Activated T-cell treated with anti-CD3 and anti-CD28 coated beads, Interleukin-2, amount 50 U/mL, for 1 hour (primary cell): Measurements from ENCODE around the gene MYH7B.

Experiments
- DNase-seq: peaks from one replicate; pipeline ENCODE4 v3.0.0-alpha.2; 2020

Gene MYH7B

GRCh38 chr20:34978092-34978744, 22.6 kb downstream of the MYH7B start:
- DNase-seq = no peak

DNA sequence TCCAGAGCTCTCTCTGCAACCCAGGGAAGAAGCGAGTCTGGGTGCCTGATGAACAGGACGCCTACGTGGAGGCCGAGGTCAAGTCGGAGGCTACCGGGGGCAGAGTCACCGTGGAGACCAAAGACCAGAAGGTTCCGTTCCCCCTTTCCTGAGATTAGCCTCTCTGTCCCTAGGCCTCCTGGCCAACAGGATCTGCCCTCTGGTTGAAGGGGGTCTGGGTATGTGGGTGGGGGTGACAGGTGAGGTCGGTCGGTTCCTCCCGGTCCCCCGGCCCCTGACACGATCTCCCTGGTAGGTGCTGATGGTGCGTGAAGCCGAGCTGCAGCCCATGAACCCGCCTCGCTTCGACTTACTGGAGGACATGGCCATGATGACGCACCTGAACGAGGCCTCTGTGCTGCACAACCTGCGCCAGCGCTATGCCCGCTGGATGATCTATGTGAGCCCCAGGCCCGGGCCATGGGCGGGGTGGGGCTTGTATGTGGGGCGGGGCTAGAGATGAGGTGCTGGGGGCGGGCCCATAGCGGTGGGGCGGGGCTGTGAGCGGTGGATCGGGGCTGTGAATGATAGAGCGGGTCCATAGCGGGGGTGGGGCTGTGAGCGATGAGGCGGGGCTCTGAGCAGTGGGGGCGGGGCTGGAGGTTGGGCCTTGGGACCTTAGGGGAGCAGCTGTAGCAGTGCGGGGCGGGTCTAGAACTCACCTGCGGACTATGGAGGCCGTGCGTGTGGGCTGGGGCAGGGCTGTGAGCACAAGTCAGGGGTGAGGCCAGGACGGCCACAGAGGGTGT, 23.9 kb downstream of the MYH7B start:
- no peak for DNase-seq

DNA sequence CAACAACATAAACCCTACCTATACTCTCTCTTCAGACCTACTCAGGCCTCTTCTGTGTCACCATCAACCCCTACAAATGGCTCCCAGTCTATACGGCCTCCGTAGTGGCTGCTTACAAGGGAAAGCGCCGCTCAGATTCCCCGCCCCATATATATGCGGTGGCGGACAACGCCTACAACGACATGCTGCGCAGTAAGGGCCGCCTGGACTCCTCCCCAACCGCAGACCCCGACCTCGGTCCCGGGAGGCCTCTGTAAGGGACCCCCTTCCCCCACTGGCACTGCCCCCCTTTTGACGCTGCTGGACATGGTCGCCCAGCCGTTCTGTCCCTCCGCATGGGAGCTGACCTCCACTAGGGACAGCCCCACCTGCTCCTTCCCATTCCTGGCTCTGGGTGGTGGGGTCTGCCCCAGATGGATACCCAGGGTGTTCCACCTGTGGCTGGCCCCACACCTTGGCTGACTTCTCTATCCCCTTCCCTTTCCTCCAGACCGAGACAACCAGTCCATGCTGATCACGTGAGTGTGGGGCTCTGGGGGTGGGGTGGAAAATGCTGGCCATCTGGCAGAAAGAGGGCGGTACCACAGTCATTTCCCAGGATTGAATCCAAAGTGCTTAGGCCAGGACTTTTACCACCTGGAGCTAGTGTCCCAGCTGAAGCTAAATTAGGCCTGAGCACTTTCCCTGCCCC, 25.0 kb downstream of the MYH7B start:
- no peak for DNase-seq

DNA sequence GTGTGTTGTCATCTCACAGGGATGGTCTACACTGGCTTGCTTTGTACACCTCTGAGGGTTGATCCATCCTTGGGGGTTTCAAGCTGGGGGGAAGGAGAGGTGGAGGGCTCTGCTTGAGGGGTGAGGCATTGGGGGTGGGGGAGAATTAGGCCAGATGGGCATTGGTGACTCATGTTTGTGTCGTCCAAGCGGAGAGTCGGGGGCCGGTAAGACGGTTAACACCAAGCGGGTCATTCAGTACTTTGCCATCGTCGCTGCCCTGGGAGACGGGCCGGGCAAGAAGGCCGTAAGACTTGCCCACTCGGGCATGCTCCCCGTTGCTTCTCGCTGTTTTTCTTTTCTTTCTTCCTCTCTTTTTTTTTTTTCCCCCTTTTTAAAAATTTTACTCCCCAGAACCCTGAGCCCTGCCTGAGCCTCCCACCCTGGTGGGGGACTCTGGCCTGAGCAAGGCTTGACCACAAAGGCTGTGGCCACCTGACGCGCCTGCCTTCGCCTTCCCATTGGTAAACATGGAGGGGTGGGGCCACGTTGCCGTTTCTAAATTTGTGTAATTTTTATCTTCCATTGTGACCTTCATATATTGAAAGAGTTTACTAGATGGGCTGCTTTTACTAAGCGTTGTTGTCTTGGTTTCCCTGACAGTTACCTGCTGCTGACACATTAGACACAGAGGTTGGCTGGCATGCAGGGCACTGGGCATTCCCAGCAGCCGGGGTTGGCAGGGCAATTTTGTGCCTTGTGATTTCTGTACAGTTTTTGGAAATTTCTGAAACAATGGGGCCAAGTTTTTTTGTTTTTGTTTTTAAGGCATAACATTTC, 26.8 kb downstream of the MYH7B start:
- DNase-seq = no peak

GRCh38 chr20:34983089-34983820, 27.6 kb downstream of the MYH7B start:
- no peak for DNase-seq

GRCh38 chr20:34983995-34984735, 28.5 kb downstream of the MYH7B start:
- no peak for DNase-seq

- no peak for DNase-seq
These were observed 29.1 kb downstream of the MYH7B start for GRCh38 chr20:34984756-34985261.

DNA sequence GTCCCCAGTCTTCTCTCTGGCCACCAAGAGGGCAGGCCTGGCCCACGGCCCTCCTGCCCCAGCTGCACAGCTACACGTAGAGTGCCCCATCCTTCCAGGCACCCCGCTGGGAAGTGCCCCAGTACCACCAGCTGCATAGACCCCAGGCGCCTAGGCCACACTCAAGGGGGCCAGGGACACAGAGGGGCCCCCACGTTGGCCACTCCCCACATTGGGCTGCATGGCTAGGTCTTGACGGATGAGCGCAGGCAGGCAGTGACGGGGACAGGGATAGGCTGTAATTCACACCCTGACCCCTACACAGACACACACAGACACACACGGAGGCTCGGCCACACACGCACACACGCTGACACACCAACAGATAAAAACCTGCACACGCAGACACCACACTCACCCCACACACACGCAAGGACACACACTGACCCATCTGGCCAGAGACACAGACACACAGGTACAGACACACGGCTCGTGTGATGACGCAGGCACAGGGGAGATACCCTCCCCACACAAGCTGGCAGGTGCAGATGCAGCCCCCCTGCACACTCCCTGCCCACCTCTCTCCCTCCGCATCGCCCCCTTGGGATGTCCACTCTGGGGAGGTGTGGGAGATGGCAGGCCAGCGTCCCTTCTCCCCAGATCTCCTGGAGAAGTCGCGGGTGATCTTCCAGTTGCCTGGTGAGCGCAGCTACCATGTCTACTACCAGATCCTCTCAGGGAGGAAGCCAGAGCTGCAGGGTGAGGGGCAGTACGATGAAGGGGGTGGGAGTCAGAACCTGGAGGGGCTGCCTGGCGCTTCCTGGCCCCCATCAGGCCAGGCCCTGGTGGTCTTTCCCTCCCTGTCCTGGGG, 30.0 kb downstream of the MYH7B start:
- no peak for DNase-seq

- DNase-seq = no peak
These were observed 30.9 kb downstream of the MYH7B start for GRCh38 chr20:34986311-34987287.

DNA sequence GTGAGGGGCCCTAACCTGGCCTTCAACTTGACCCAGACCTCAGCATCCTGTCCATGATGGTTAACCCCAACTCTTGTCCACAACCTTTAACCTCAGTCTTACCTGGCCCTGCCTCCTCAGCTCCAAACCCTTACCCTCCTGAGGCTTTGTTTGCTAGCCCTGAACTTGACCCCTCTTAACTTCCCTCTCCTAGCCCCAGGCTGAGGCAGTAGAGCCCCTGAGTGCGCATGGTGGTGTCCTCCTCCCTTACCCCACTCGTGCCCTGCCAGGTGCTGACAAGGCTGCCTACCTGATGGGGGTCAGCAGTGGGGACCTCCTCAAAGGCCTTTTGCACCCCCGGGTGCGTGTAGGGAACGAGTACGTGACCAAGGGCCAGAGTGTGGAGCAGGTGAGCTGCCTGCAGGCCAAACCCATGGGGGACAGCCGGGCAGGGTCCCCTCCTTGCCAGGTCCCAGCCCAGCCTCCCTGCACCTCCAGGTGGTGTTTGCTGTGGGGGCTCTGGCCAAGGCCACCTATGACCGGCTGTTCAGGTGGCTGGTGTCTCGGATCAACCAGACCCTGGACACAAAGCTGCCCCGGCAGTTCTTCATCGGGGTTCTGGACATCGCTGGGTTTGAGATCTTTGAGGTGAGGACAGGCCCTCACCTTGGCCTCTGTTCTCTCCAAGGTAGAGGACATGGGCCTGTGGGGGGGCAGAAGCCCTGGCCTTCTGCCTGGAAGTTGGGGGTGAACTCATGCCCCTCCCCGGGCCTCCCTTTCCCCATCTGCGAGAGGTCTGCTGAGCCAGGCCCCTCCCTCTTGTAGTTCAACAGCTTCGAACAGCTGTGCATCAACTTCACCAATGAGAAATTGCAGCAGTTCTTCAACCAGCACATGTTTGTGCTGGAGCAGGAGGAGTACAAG, 31.9 kb downstream of the MYH7B start:
- DNase-seq = no peak

GRCh38 chr20:34988191-34988540, 32.5 kb downstream of the MYH7B start:
- no peak for DNase-seq

DNA sequence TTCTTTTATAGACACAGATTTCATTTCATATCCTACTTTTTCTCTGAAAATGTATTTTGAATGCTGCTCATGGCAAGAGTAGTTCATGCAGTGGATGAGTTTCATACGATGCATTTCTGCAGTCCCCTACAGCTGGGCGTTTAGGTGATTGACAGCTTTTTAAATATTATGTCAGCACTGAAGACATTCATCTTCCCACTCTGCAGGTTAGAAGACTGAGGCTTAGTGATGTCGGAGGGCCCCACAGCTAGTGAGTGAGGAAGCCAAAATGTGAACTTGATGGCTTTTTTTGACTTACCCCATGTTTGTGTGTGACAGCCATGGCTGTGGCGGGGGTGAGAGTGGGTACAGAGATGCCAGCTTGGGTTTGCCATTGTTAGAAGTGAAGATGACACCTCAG, 33.5 kb downstream of the MYH7B start:
- no peak for DNase-seq

DNA sequence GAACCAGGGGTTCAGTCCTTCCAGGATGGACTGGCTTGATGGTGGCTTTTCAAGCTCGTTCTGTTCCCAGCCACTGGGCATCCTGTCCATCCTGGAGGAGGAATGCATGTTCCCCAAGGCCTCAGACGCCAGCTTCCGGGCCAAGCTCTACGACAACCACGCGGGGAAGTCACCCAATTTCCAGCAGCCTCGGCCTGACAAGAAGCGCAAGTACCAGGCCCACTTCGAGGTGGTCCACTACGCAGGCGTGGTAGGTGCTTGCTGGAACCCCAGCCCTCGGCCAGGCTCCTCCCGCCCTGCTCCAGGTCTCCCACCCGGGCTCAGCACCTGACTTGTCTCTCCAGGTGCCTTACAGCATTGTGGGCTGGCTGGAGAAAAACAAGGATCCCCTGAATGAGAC, 34.0 kb downstream of the MYH7B start:
- DNase-seq = no peak

DNA sequence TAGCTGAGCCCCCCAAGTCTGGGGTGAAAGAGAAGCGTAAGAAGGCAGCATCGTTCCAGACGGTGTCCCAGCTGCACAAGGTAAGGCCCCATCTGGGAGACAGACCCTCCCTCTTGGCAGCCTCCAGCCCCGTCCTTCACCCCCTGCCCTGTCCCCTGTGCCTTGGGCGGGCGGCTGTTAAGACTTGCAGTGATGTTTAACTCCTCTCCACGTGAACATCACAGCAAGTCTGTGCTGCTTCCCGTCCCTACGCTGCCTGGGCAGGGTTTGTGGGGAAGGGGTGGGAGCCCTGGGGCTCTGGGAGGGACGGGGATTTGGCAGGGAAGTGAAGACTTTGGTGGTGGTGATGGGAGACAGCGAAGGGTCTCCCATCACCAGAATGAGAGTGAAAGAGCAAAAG, 34.6 kb downstream of the MYH7B start:
- no peak for DNase-seq

GRCh38 chr20:34990661-34991214, 35.1 kb downstream of the MYH7B start:
- DNase-seq = no peak

- no peak for DNase-seq
These were observed 37.2 kb downstream of the MYH7B start for GRCh38 chr20:34992751-34993417.

DNA sequence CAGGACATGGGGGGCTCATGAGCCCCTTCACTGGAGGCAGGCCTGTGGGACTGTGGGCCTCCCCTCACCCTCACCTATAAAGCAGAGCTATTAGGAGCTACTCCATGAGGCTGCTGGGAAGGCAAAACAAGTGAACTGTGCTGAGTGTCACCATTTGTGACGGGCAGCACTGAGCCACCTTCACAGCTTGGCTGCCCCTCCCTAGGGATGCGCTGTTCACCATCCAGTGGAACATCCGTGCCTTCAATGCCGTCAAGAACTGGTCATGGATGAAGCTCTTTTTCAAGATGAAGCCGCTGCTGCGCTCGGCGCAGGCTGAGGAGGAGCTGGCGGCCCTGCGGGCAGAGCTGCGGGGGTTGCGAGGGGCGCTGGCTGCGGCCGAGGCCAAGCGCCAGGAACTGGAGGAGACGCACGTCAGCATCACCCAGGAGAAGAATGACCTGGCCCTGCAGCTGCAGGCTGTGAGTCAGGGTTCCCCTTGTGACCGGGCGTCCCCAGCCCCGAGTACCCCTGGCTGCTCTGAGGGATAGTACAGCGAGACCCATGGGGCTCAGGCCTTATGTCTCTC, 38.4 kb downstream of the MYH7B start:
- DNase-seq = no peak
